Airway epithelial cell (primary cell): ENCODE data around the gene TXN2. TPM values are rescaled to one million over a fixed set of nuclear protein-coding genes. Genes with fewer than 3 reads are reported as not detected.

Experiments
- total RNA-seq: library from RNA; depleted of rRNA; stranded (reverse); fragments of >200 nt; gene quantifications from 2 replicates; pipeline ENCODE4 v1.2.3, GENCODE V29; 2015

The TXN2 gene
- total RNA-seq = 63.8 and 87.5 TPM in 2 replicates

GRCh38 chr22:36481393-36482168 is at the start of gene TXN2:
Gene TXN2 (minus strand): TSS chr22:36481640. CDS start chr22:36480837, 803 bp downstream.

GRCh38 chr22:36528795-36529751 is 47.6 kb upstream of the TXN2 start, which contains the start of gene EIF3D:
Gene EIF3D (minus strand): TSS chr22:36529166. CDS start chr22:36526121, 3,045 bp downstream.

GRCh38 chr22:36506637-36507517 is 25.4 kb upstream of the TXN2 start, which contains the start of gene FOXRED2:
Gene FOXRED2 (minus strand): TSS chr22:36507040. CDS start chr22:36506422, 618 bp downstream.

Other genes starting within 250 kb of the TXN2 start
- gene APOL2, start 242.1 kb downstream of the TXN2 start, total RNA-seq = 9.7 and 13.3 TPM in 2 replicates
- gene APOL1, start 228.5 kb downstream of the TXN2 start, total RNA-seq = 0.70 and 1.8 TPM in 2 replicates
- 601 and 720 TPM in 2 replicates for gene MYH9, start 93.7 kb downstream of the TXN2 start, total RNA-seq
- gene FOXRED2, start 25.4 kb upstream of the TXN2 start, total RNA-seq = 4.0 and 6.1 TPM in 2 replicates
- 358 and 376 TPM in 2 replicates for gene EIF3D, start 47.5 kb upstream of the TXN2 start, total RNA-seq
- not detected in 2 replicates for gene CACNG2, start 222.1 kb upstream of the TXN2 start, total RNA-seq